NCI-H2196 (cell line): ENCODE results near the gene RNU2-1.
"Not testable (repeated sequence)": the region's sequence is repeated elsewhere in the genome, so short reads cannot be mapped to it uniquely, and the experiment has no call there.

Experiments
- DNase-seq: peaks from one replicate; lab custom pipeline; 2025; ENCODE audit not compliant: unreplicated experiment; lab: John Stamatoyannopoulos, UW

Gene RNU2-1

GRCh38 chr17:43216762-43217613 is 16.8 kb downstream of the RNU2-1 start:
- no peak for DNase-seq

GRCh38 chr17:43216369-43216761 is 17.4 kb downstream of the RNU2-1 start:
- no peak for DNase-seq

DNA sequence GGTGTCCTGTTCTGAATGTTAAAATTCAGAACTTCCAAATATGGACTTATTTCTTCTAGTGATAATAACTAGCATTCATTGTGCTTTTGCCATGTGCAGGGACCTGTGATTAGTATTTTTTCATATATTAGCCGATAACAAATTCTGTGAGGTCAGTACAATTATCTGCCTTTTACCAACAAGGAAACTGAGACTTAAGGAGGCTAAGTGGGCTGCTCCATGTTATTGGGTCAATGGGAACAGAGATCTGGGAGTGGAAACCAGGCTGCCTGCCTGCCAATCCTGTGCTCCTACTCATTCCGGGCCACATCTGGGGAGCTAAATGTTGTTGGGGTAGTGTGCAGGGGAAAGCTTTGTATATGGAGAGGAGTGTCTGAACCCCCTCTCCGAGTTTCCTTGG is 18.4 kb downstream of the RNU2-1 start:
- DNase-seq = no peak

- DNase-seq = no peak
These were observed 20.2 kb downstream of the RNU2-1 start for GRCh38 chr17:43213545-43213944.

DNA sequence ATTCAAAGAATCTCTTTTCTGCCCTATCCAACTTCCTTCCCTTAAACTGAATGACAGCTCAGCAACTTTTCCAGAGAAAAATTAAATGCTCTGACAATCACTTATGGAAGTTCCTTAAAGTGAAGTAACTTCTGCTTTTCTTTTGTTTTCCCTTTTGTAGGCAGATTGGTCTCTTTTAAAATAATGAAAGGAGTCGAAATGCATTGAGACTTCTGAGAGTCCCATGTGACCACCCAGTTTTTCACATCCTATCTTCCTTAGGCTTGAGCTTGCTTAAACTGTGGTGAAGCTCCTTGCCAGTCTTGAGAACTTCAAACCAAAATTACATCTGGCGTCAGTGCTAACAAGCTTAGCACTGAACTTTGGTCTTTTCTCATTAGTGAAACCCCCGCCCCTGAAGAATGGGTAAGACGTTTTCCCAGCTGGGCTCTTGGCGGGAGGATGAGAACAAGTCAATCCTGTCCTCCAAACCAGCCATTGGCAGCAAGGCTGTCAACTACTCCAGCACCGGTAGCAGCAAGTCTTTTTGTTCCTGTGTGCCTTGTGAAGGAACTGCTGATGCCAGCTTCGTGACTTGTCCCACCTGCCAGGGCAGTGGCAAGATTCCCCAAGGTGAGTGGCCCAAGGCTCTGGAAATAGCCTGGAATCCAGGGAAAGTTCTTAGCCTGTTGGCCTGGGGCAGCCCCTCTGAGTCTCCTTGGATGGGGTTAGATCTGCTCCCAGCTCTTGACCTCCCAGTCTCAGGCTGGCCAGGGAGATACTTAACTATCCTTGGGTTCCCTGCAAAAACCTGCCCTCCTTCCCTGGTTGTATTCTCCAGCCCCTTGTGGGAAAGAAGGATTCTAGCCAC is 20.9 kb downstream of the RNU2-1 start:
- no peak for DNase-seq

DNA sequence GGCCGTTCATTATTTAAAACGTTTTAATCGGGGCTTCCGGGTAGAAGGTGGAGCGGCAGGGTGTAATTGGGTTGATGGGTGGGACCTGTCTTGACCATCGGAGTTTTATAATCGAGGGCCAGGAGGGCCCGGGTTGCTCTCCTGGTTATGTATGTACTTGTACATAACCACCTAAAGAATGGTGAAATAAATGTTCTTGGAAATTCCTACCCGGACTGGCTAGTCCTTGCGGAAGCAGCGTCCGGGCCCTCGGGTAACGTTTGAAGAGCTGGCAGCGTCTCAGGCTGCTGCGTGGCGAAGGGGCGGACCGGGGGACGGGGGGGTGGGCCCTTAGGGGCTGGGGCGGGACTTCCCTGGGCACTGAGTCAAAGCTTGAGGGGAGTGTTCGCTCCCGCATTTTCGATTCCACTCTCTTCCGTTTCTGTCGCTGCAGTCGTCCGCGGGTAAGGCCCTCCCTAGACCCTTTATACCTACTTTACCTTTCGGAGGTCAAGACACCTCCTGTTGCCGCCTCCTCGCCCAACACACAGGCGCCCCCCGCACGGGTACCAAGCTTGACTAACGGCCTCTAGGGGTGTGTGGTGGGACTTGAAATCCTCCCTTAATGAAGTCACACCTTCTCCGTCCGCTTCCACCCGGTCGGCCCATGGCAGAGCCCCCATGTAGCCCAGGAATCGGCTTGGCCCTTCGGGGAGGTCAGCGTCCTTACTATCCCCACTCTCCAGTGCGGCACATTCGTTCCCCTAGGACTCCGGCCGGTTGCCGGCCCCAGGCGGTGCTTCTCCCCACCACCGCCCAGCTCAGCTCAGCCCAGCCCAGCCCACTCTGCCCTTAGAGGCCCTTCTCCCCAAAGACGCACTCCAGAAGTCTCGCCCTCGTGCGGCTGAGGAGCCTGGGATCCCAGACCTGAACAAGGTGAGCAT is 22.0 kb downstream of the RNU2-1 start, which contains the start of gene TMEM106A:
TMEM106A (plus strand) TSS at position 396 of the 923 bp plus-strand sequence. CDS start 1,167 bp downstream, outside the sequence.
- no peak for DNase-seq

GRCh38 chr17:43211123-43211479 is 22.7 kb downstream of the RNU2-1 start:
- no peak for DNase-seq

DNA sequence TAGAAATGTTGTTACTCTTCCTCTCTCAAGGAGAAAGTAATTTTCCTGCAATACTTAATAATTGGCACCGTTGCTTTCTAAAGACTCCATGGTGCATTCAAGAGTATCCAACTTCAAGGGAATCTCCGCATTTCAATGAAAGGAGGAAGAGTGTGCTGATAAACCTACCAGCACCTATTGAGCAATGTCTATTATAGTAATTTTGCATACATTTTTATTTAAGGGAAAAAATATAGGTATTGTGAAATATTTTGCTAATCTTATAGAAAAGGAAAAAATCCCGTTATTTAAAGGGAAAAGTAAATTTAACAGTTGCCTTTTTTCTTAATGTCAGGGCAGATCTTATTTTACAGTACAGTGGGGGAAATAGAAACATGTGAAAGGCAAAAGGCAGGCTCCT is 23.2 kb downstream of the RNU2-1 start:
- no peak for DNase-seq

DNA sequence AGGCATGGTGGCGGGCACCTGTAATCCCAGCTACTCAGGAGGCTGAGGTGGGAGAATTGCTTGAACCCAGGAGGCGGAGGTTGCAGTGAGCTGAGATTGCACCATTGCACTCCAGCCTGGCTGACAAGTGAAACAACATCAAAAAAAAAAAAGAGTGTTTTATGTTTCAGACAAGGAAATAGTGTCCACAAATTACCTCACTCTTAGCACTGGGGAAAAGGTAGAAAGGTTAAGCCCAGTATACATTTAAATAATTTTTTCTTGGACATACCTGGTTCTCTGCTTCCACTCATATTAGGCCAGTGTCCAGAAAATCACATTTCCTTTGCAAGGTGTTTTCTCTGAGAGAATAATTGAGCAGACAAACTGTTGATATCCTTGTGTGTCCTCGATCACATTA is 30.8 kb downstream of the RNU2-1 start:
- not testable (repeated sequence) for DNase-seq

- no peak for DNase-seq
These were observed 33.6 kb downstream of the RNU2-1 start for GRCh38 chr17:43200127-43200526.

DNA sequence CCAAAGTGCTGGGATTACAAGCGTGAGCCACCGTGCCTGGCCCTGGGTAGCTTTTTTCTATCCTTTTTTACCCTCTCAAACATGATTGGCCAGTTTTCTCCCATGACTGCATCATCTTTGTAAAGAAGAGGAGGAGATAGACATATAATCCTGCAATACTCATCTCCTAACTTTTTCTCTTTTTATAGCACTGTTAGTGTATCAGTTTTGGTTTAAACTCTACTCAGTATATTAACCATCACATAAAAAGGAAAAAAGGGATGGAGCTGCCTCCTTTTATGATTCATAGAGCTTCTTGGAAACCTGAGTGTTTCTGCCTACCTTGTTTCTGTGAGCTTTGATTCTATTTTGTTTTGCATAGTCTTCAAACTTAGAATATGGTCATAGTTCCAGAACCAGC is 34.1 kb downstream of the RNU2-1 start:
- DNase-seq = no peak

- DNase-seq = no peak
These were observed 40.5 kb downstream of the RNU2-1 start for GRCh38 chr17:43193251-43193650.

DNA sequence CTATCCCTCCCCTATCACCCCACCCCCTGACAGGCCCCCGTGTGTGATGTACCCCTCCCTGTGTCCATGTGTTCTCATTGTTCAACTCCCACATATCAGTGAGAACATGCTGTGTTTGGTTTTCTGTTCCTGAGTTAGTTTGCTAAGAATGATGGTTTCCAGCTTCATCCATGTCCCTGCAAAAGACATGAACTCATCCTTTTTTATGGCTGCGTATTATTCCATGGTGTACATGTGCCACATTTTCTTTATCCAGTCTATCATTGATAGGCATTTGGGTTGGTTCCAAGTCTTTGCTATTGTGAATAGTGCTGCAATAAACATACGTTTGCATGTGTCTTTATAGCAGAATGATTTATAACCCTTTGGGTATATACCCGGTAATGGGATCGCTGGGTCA is 47.1 kb downstream of the RNU2-1 start:
- not testable (repeated sequence) for DNase-seq

- no peak for DNase-seq
These were observed 49.9 kb downstream of the RNU2-1 start for GRCh38 chr17:43183921-43184320.
